Dermis microvascular lymphatic vessel endothelial cell (primary cell): Measurements from ENCODE around the gene GAP43. TPM values are rescaled to one million over a fixed set of nuclear protein-coding genes. Genes with fewer than 3 reads are reported as not detected.

ENCODE experiments used
- DNase-seq, 2 donors: peaks; one replicate each; pipeline versions ENCODE4 v3.0.0 to v3.0.0-alpha.2; 2010; ENCODE audit warnings: low read depth in 2 of 2
- total RNA-seq: library from RNA; depleted of rRNA; stranded (reverse); fragments of >200 nt; gene quantifications from 2 replicates; pipeline ENCODE4 v1.2.1, GENCODE V29; 2014

GAP43 gene
- total RNA-seq, 1 donor from 2014 or later = not detected

GRCh38 chr3:115627180-115628074, 4.1 kb downstream of the GAP43 start:
- DNase-seq = no peak

DNA sequence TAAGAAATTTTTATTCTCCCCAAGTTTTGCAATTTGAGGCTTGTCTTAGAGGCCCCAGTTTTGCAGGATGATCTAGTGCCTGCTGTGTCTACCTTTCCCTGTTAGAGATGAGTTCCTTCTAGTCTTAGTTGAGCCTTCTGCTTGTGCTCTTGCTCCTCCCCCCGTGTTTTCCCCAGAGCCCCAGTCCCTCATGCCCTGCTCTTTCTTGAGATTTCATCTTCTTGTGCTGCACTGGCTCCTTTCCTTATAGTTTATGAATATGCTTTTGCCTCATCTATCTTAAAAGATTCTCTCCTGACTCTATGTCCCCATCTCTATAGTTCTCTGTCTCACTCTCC, 4.7 kb downstream of the GAP43 start:
- DNase-seq = no peak

DNA sequence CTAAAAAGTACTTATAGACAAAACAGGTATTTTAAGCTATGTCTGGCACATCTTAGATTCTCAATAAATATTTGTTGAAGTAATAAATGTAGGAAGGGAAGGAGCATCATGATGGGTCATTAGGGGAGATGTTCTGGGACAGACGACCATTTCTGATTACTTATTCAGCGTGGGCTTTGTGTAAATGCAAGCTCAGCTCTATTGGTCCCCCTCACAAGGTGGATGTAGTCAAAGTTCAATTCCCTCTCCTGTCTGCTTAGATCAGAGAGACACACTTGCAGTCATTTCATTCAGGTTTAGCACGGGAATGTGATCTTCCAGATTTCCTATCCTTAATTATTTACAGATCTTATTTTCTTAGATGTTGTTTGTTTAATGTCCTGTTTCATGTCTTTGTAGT, 7.5 kb downstream of the GAP43 start:
- no peak for DNase-seq

- DNase-seq = no peak
Measured at GRCh38 chr3:115632026-115632425, 8.7 kb downstream of the GAP43 start.

- DNase-seq = no peak
Measured at GRCh38 chr3:115633467-115633866, 10.2 kb downstream of the GAP43 start.

- no peak for DNase-seq
Measured at GRCh38 chr3:115634052-115634451, 10.7 kb downstream of the GAP43 start.

DNA sequence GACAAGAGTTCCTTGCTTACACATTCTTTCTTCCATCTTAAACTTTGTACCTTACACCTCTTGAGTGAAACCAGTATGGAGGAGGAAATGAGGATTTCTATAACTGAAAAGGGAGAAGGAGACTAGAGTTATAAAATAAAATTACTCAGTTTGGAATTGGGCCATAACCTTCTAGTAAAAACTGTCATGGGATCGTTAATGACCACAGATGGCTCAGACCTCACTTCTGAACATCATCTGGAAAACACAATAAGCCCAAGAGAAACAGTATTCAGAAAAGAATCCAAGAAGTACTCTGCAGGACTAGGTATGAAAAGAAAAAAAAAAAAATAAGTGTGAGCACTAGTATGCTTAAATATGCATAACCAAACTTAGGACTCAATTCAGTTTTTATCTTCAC, 12.1 kb downstream of the GAP43 start:
- DNase-seq = no peak

DNA sequence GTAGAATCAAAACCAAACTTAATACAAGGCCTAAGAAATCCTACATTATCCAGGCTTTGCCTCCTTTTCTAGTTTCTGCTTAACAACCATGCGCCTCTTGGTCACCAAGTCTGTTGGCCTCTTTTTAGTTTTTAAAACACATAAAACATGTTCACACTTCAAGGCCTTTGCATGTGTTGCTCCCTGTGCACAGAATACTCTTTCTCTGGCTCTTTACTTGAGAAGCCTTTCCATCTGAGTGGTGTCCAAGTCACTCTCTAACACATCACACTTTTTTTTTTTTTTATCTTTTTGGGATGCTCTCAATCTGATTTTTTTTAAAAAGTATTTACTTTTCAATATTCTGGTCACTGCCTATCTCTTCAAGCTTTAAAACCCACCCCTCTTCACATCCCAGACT, 14.9 kb downstream of the GAP43 start:
- DNase-seq = no peak

GRCh38 chr3:115638991-115639390, 15.7 kb downstream of the GAP43 start:
- no peak for DNase-seq

DNA sequence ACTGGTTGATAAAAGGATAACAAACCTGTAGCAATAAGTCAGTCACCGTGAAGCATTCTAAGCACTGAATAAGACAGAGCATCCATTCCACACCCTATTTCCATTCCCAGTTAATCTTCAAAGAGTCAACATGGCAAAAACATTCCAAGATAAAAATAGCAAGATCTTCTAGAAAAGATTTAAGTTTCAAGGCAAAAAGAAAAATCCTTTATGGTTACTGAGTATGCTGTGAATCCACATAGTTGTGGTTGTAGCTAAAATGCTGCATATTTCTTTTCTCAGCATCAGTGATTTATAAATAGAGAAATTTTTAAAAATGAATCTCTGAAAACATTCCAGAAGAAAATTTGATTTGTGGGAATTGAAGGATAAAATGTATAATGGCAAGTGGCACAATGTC, 21.1 kb downstream of the GAP43 start:
- DNase-seq = no peak

- DNase-seq = no peak
Measured at GRCh38 chr3:115646027-115646690, 22.8 kb downstream of the GAP43 start.

GRCh38 chr3:115648559-115648958, 25.2 kb downstream of the GAP43 start:
- no peak for DNase-seq

- no peak for DNase-seq
Measured at GRCh38 chr3:115651087-115651486, 27.8 kb downstream of the GAP43 start.

- DNase-seq = no peak
Measured at GRCh38 chr3:115651599-115651998, 28.3 kb downstream of the GAP43 start.

GRCh38 chr3:115652738-115653137, 29.4 kb downstream of the GAP43 start:
- DNase-seq = no peak

GRCh38 chr3:115655761-115656282, 32.5 kb downstream of the GAP43 start:
- no peak for DNase-seq

DNA sequence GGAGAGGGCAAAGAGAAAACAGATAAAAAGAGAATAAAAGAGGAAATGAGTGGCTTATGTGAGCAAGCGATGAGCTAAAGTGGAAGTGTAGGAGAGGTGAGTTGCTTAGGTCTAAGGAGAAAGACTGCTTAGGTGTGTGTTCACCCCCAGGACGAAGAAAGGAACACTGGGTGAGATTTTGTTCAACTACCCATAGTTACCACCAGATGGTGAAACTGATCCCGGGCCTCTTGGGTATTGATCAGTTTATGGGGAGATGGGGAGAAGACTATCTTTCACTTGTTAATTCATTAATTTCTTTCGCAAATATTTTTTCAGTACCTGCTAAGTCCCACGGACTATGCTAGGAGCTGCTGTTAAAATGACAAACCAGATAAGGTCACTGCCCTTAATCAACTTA, 33.9 kb downstream of the GAP43 start:
- DNase-seq = no peak

DNA sequence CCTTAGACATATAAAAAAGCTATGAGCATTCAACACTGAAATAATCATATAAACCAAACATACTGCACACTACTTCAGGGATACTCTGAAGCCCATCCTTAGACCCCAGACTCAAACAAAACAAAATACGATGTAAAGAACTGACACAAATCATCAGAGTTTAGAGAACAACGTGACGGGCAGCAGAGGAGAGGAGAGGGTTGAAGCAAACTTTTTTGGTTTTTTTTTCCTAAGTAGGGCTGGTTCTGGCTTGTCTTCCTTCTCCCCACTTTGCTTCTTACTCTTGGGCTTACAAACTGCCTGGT, 34.7 kb downstream of the GAP43 start:
- DNase-seq = no peak

- DNase-seq = peak; percentile 6 to 76
Measured at GRCh38 chr3:115658337-115659181, 35.2 kb downstream of the GAP43 start.

GRCh38 chr3:115659253-115660220, 36.2 kb downstream of the GAP43 start:
- DNase-seq = no peak
